Suprapubic skin (tissue), 4 donors: Measurements from ENCODE around the gene ZNF705A. TPM values are rescaled to one million over a fixed set of nuclear protein-coding genes. Genes with fewer than 3 reads are reported as not detected.
"Not testable (repeated sequence)": the region's sequence is repeated elsewhere in the genome, so short reads cannot be mapped to it uniquely, and the experiment has no call there.

Source experiments
- DNase-seq, 2 donors: peaks; one replicate each; pipeline ENCODE4 v3.0.0-alpha.2; 2019; ENCODE audit warnings: low spot score in 2 of 2
- H3K27ac ChIP-seq: fragments of 200-600 bp; sonication (generic); one replicate; pipeline ENCODE4 v1.5.1; 2019
- H3K27me3 ChIP-seq: fragments of 200-600 bp; sonication (generic); one replicate; pipeline ENCODE4 v1.5.1; 2019
- H3K36me3 ChIP-seq: fragments of 200-600 bp; sonication (generic); one replicate; pipeline ENCODE4 v1.5.1; 2019
- H3K4me1 ChIP-seq: fragments of 200-600 bp; sonication (generic); one replicate; pipeline ENCODE4 v1.5.1; 2019
- H3K4me3 ChIP-seq: fragments of 200-600 bp; sonication (generic); one replicate; pipeline ENCODE4 v1.5.1; 2019; ENCODE audit warnings: mild to moderate bottlenecking
- H3K9me3 ChIP-seq: fragments of 200-600 bp; sonication (generic); one replicate; pipeline ENCODE4 v1.5.1; 2019
- EP300 ChIP-seq: sonication (generic); formaldehyde crosslinking; IDR thresholded peaks from one replicate; pipeline ENCODE4 v1.6.1; 2017; ENCODE audit warnings: antibody characterized with exemption
- POLR2A ChIP-seq, 2 donors: fragments of 450-650 bp; IDR thresholded peaks; one replicate each; pipeline ENCODE4 v1.6.1; 2017; ENCODE audit warnings: antibody characterized with exemption in 2 of 2, mild to moderate bottlenecking in 2 of 2, moderate library complexity in 2 of 2
- POLR2AphosphoS5 ChIP-seq, 3 donors: sonication (generic); formaldehyde crosslinking; IDR thresholded peaks; one replicate each; pipeline ENCODE4 v1.6.1; 2017; ENCODE audit warnings: antibody characterized with exemption in 3 of 3
- WGBS: methylation state at CpG from one replicate; pipeline ENCODE4 v1.1.5; 2018; 5-methylcytosine and 5-hydroxymethylcytosine counted together
- total RNA-seq, 4 donors: library from RNA; depleted of rRNA; stranded (reverse); fragments of >200 nt; gene quantifications; one replicate each; pipeline ENCODE4 v1.1.0, GENCODE V29; 2016
- TF ChIP-seq, protein P1 (sequence below), 2 donors: fragments of 200-600 bp in 1 of 2; fragments of 450-650 bp in 1 of 2; sonication (generic) in 1 of 2; IDR thresholded peaks; one replicate each; pipeline ENCODE4 v1.5.1; 2016 to 2019; ENCODE audit warnings: antibody characterized with exemption in 2 of 2, mild to moderate bottlenecking in 1 of 2, moderate library complexity in 1 of 2

ZNF705A gene
- total RNA-seq, 4 donors from 2014 or later, result not detected

DNA sequence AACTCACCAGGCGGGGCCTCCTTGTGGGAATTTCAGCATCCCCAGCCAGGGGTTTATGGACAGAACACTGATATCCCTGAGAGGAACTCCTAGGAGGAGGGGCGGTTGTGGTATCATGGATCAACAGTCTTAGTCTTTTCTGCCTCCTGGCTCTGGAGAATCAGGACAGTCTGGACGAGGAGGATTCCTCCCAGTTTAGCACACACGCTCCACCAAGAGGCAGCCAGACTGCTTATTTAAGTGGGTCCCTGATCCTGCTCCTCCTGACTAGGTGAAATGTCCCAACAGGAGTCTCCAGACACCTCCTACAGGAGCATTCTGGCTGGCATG, 10.4 kb upstream of the ZNF705A start:
- no peak for DNase-seq
- Histone ChIP-seq H3K27me3 (no peaks in the 10 kb centered on the region), H3K9me3 (peaks cover 6% of the 10 kb centered on the region), H3K36me3 (no peaks in the 10 kb centered on the region), H3K4me3 (peak overlapping the region; percentile 10), H3K4me1 (no peaks in the 10 kb centered on the region), H3K27ac (peak overlapping the region; percentile 5)
- TF ChIP-seq, protein P1, sequence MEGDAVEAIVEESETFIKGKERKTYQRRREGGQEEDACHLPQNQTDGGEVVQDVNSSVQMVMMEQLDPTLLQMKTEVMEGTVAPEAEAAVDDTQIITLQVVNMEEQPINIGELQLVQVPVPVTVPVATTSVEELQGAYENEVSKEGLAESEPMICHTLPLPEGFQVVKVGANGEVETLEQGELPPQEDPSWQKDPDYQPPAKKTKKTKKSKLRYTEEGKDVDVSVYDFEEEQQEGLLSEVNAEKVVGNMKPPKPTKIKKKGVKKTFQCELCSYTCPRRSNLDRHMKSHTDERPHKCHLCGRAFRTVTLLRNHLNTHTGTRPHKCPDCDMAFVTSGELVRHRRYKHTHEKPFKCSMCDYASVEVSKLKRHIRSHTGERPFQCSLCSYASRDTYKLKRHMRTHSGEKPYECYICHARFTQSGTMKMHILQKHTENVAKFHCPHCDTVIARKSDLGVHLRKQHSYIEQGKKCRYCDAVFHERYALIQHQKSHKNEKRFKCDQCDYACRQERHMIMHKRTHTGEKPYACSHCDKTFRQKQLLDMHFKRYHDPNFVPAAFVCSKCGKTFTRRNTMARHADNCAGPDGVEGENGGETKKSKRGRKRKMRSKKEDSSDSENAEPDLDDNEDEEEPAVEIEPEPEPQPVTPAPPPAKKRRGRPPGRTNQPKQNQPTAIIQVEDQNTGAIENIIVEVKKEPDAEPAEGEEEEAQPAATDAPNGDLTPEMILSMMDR (IDR thresholded peaks at IDR 0.05), result no peak
- no peak for TF ChIP-seq POLR2AphosphoS5 (IDR thresholded peaks at IDR 0.05)
- no peak for TF ChIP-seq POLR2A (IDR thresholded peaks at IDR 0.05)
- 13% methylated on average over 3 of the region's 4 CpGs for WGBS

DNA sequence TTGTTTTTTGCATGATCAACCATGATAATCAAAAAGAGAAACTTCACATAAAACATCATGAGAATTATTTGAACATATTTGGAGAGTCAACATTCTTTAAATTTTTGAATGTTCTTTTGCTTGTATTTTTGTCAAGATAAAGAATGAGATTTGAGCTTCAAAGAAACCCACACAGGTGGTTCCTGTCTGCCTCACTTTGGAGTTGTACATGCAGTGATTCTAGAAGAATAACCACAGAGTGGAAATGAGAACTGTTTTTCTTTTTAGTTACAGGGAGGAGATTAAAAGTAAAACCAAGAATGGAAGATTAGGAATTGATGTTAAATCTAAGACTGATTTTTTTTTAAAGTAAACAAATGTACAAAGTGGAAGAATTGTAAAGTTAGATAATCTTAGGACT, 2.3 kb upstream of the ZNF705A start:
- TF ChIP-seq POLR2AphosphoS5 (IDR thresholded peaks at IDR 0.05) (no peak), POLR2A (IDR thresholded peaks at IDR 0.05) (no peak), EP300 (no peak)
- TF ChIP-seq, protein P1 (IDR thresholded peaks at IDR 0.05), result no peak
- H3K4me3 ChIP-seq, result no peak overlapping the region
- H3K4me1 ChIP-seq, result no peaks in the 10 kb centered on the region
- H3K27me3 ChIP-seq, result no peaks in the 10 kb centered on the region
- H3K36me3 ChIP-seq, result no peaks in the 10 kb centered on the region
- no peak overlapping the region for H3K27ac ChIP-seq
- no peaks in the 10 kb centered on the region for H3K9me3 ChIP-seq
- DNase-seq, result no peak

DNA sequence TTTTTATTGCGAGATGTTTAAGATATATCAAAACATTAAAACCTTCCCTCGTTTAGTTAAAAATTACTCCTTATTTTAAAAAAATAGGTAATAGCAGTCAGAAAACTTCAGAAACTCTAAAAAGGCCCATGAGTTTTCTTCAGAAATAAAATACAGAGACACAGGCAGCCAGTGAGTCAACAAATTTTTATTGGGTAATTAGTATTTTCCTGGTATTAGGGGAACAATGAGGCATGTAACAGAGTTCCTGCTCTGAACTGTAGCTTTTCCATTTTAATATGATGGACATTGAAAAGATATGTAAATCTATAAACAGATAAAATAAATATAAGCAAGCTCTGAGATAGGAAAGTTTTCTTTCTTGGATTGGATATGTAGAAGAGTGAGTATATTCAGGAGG, 399 bp upstream of the ZNF705A start:
- no peaks in the 10 kb centered on the region for H3K27me3 ChIP-seq
- WGBS, result 93% methylated on average over 2 of the region's 2 CpGs
- H3K36me3 ChIP-seq, result no peaks in the 10 kb centered on the region
- TF ChIP-seq, protein P1 (IDR thresholded peaks at IDR 0.05), result no peak
- TF ChIP-seq POLR2AphosphoS5 (IDR thresholded peaks at IDR 0.05) (no peak), POLR2A (IDR thresholded peaks at IDR 0.05) (no peak), EP300 (no peak)
- H3K9me3 ChIP-seq, result no peaks in the 10 kb centered on the region
- DNase-seq, result no peak
- no peaks in the 10 kb centered on the region for H3K4me1 ChIP-seq
- no peak overlapping the region for H3K27ac ChIP-seq
- H3K4me3 ChIP-seq, result no peak overlapping the region

DNA sequence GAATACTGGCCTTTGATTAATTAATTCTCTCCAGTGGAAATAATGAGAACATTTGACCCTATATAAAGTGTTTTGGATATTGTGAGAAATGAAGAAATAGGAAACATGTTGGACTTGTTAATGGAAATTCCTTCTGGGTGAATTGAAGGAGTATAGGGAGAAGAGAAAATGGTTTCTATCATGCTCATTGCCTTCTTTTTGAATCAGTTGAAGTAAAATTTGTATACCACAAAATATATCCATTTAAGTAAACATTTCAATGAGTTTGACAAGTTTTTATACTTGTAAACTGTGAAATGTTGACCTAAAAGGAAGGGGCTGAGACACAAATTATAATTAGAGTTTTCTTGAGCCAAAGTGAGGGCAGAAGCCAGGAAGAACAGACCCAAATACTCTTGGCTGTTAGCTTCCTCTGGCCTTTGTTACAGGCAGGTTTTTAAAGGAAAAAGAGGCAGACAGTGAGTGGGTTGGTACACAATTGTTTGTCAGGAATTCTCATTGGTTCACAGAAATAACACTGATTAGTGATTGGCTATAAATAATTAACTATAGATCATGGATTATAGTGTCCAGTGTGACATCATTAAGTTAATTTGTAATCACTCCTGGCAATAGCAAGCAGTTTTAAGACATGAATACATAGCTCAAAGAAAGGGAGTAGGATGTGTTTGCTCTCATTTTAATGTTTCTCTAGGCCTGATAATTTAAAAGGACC, 826 bp downstream of the ZNF705A start:
- Histone ChIP-seq H3K4me3 (no peak overlapping the region), H3K9me3 (no peaks in the 10 kb centered on the region), H3K4me1 (no peaks in the 10 kb centered on the region), H3K27me3 (no peaks in the 10 kb centered on the region), H3K27ac (no peak overlapping the region), H3K36me3 (no peaks in the 10 kb centered on the region)
- no peak for TF ChIP-seq POLR2AphosphoS5 (IDR thresholded peaks at IDR 0.05)
- no peak for TF ChIP-seq POLR2A (IDR thresholded peaks at IDR 0.05)
- TF ChIP-seq, protein P1 (IDR thresholded peaks at IDR 0.05), result no peak
- TF ChIP-seq EP300, result no peak
- DNase-seq, result no peak

DNA sequence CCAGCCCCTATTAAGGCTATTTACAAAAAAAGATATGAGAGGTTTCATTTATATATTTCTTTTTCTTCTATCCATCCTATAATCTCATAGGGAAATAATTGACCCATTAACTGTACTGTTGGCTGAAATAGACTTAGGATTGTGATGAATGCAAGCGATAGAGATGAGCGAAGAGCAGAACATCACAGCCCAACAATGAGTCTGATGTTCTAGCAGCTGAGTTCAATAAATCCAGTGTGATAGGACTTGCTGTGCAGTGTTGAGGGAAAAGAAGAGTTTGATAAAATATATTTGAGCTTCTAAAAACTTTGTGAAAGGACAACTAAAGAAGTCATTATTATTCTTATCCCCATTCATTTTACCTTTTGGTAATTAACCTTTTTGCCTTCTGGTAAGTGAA, 16.1 kb downstream of the ZNF705A start:
- not testable (repeated sequence) for H3K9me3 ChIP-seq, H3K4me3 ChIP-seq, H3K36me3 ChIP-seq, DNase-seq, H3K4me1 ChIP-seq, H3K27me3 ChIP-seq, H3K27ac ChIP-seq
- WGBS, result 82% methylated on average over 2 of the region's 2 CpGs

DNA sequence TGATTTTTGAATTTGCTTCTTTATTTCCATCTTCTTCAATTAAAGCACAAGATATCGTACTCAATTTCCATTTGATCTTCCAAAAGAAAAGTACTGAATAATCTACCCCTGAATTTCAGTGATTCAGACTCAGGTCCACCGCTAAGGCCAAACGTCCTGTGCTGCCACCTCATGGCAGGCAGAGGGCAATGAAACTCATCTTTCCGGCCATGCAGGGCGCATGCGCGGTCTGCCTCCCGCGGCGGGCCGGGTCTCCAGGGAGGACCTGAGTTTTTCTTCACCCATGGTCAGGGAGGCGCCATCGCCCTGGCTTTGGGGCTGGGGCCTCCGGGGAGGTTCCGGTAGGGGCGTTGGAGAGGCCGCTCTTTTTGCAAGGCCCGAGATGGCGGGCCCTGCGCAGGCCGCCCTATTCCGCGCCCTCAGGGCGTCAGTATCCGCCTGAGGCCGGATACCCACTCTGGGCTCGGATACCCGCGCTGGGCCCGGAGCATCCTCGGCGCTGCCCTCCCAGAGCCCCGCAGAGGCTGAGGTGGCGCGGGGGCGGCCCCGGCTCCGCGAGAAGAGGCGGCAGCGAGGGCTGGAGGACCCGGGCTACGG, 23.3 kb downstream of the ZNF705A start:
- H3K27ac ChIP-seq, result peak overlapping the region; percentile 39
- H3K4me1 ChIP-seq, H3K36me3 ChIP-seq, H3K27me3 ChIP-seq, H3K9me3 ChIP-seq: not testable (repeated sequence)
- peak; percentile 73 to 82 for DNase-seq
- peak overlapping the region; percentile 67 for H3K4me3 ChIP-seq
- TF ChIP-seq, protein P1 (IDR thresholded peaks at IDR 0.05), result peak in 1 of 2 donors; percentile 72
- WGBS, result 0% methylated on average over 6 of the region's 43 CpGs

DNA sequence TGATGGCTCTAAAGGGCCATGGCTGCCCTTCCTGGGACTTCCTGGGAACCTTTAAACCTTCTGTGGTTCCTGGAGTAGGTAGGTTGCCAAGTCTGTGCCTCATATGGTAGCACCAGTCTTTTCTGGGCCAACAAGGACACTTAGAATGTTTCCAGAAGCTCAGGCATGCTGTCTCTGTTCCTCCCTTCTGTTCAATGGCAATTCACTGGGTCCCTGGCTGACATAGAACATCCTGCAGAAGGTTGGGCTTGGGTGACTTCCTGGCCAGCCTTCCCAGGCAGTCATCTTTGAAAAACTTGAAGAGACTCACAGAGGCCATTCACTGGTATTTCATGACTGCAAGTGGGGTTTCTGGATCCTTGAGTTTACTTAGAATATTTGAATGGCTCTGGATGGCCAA, 24.5 kb downstream of the ZNF705A start:
- H3K27me3 ChIP-seq, H3K4me1 ChIP-seq, H3K4me3 ChIP-seq, DNase-seq, H3K9me3 ChIP-seq, H3K27ac ChIP-seq, H3K36me3 ChIP-seq: not testable (repeated sequence)

DNA sequence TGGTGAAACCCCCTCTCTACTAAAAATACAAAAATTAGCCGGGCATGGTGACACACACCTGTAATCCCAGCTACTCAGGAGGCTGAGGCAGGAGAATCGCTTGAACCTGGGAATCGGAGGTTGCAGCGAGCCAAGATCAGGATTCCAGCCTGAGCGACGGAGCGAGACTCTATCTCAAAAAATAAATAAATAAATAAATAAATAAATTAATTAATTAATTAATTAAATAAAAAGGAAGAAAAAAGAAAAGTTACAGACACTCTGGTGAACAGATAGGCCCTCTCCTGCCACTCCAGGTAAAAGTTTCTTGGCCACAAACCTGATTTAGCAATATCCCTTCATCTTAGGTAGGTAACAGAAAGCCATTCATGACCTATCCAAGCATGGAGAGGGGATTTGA, 26.1 kb downstream of the ZNF705A start:
- H3K9me3 ChIP-seq, H3K27ac ChIP-seq, H3K4me1 ChIP-seq, DNase-seq, H3K36me3 ChIP-seq, H3K27me3 ChIP-seq, H3K4me3 ChIP-seq: not testable (repeated sequence)
- WGBS, result 94% methylated on average over 7 of the region's 7 CpGs
